Measurements from ENCODE around the gene ABCF2.

GRCh38 chr7:151251328-151251688 is 24.3 kb upstream of the ABCF2 start:
- TF ChIP-seq GATA2 (CRISPR knock-in tag; IDR thresholded peaks at IDR 0.05), result no peak
- TF ChIP-seq ZBTB33 (IDR thresholded peaks at IDR 0.05; ENCODE audit: borderline replicate concordance, low read depth), result no peak
- no peak for TF ChIP-seq POLR2AphosphoS5 (IDR thresholded peaks at IDR 0.05; ENCODE audit: low read depth, low read length)
- TF ChIP-seq ELF1 (IDR thresholded peaks at IDR 0.05), result no peak
- TF ChIP-seq CTCF (IDR thresholded peaks at IDR 0.05), result 0 out of 2 replicates have a peak, but pooled peaks have one; percentile 11
- no peak for TF ChIP-seq SIN3A (IDR thresholded peaks at IDR 0.05; ENCODE audit: borderline replicate concordance, low read depth, low read length)
- no peak for TF ChIP-seq RCOR1 (IDR thresholded peaks at IDR 0.05; ENCODE audit: low read length)
- TF ChIP-seq TCF12 (IDR thresholded peaks at IDR 0.05), result no peak
- no peak for TF ChIP-seq USF1 (IDR thresholded peaks at IDR 0.05; ENCODE audit: borderline replicate concordance, low read depth)
- no peak for TF ChIP-seq REST (IDR thresholded peaks at IDR 0.05; ENCODE audit: low read depth, low read length)
- no peak for TF ChIP-seq NFIC (IDR thresholded peaks at IDR 0.05; ENCODE audit: borderline replicate concordance)
- no peak for TF ChIP-seq YY1 (IDR thresholded peaks at IDR 0.05; ENCODE audit: low read depth)
- no peak for TF ChIP-seq FOXM1 (IDR thresholded peaks at IDR 0.05; ENCODE audit: low read depth)
- no peak for TF ChIP-seq PBX3 (IDR thresholded peaks at IDR 0.05)

All from SK-N-SH (cell line).